Lower leg skin (tissue), 3 donors: ENCODE results near the gene TOP2B.

Source experiments
- POLR2A ChIP-seq, 2 donors: fragments of 450-650 bp; IDR thresholded peaks; one replicate each; pipeline ENCODE4 v1.6.1; 2016 to 2017; ENCODE audit warnings: antibody characterized with exemption in 2 of 2, mild to moderate bottlenecking in 1 of 2, moderate library complexity in 1 of 2
- TF ChIP-seq, protein P1 (sequence below), 3 donors: fragments of 450-650 bp; IDR thresholded peaks; one replicate each; pipeline ENCODE4 v1.5.1; 2016; ENCODE audit warnings: antibody characterized with exemption in 3 of 3, mild to moderate bottlenecking in 3 of 3, moderate library complexity in 2 of 3

DNA sequence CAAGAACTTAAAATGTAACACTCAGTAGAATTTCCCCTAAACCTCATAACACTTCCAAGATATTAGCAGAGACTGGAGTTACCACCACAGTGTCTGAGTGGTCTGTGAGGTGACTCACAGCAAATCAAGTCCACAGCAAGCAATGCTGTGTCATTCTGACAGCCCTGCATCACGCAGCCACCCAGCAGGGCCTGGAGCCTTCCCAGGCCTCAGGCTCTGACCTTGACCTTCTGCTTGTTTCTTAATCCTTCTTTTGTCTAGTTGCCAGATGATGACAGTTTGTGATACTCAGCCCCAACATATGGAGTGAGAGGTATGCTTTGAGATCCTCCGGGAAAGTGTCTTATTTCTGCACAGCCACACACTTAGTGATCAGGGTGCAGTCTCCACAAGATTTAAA, 82.5 kb downstream of the TOP2B start:
- TF ChIP-seq, protein P1, sequence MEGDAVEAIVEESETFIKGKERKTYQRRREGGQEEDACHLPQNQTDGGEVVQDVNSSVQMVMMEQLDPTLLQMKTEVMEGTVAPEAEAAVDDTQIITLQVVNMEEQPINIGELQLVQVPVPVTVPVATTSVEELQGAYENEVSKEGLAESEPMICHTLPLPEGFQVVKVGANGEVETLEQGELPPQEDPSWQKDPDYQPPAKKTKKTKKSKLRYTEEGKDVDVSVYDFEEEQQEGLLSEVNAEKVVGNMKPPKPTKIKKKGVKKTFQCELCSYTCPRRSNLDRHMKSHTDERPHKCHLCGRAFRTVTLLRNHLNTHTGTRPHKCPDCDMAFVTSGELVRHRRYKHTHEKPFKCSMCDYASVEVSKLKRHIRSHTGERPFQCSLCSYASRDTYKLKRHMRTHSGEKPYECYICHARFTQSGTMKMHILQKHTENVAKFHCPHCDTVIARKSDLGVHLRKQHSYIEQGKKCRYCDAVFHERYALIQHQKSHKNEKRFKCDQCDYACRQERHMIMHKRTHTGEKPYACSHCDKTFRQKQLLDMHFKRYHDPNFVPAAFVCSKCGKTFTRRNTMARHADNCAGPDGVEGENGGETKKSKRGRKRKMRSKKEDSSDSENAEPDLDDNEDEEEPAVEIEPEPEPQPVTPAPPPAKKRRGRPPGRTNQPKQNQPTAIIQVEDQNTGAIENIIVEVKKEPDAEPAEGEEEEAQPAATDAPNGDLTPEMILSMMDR (IDR thresholded peaks at IDR 0.05), result no peak
- TF ChIP-seq POLR2A (IDR thresholded peaks at IDR 0.05), result no peak
